HG03442 (cell line): ENCODE data around the gene HSPG2.

ENCODE experiments used
- ATAC-seq: cut with Tn5 transposase; IDR thresholded peaks from one replicate; pipeline ENCODE4 v1.9.1; 2021; ENCODE audit warnings: mild to moderate bottlenecking, moderate library complexity; ENCODE audit not compliant: unreplicated experiment

Gene HSPG2

DNA sequence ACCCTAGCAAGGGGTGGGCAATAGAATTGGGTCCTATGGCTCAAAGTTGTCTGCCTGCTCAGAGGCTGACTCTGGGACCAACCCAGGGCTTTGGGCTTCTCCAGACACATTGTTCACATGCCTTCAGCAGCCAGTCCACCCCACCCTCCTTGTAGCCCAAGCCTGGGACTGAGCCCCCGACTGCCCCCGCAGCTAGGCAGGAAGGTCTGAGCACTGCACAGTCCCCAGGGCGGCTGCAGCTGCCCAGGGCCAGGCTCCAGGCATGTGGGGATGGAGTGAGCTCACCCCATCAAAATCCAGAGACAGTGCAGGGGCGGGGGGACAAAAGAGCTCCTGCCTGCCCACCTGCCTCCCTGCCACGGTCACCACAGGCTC is 35.6 kb downstream of the HSPG2 start:
- no peak for ATAC-seq

GRCh38 chr1:21900766-21901472 is 36.2 kb downstream of the HSPG2 start:
- ATAC-seq: no peak

DNA sequence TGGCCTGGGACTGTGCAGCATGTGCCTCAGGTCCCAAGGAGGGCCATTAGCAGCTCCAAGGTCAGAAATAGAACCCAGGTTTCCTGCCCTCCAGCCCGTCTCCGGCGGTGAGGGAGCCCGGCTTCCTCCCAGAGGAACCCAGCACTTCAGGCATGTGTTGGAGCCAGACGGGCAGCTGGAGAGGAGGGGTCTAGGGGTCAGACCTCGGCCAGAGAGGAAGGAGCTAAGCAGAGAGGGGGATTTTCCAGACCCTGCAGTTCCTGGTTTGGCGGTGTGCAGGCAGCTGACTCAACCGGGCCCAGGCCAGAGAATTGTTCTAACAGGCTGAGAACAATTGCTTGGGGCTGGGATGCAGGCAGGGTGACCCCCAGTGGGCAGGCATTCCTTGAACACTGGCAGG is 37.1 kb downstream of the HSPG2 start:
- ATAC-seq: no peak

GRCh38 chr1:21899267-21899810 is 37.8 kb downstream of the HSPG2 start:
- ATAC-seq: no peak

DNA sequence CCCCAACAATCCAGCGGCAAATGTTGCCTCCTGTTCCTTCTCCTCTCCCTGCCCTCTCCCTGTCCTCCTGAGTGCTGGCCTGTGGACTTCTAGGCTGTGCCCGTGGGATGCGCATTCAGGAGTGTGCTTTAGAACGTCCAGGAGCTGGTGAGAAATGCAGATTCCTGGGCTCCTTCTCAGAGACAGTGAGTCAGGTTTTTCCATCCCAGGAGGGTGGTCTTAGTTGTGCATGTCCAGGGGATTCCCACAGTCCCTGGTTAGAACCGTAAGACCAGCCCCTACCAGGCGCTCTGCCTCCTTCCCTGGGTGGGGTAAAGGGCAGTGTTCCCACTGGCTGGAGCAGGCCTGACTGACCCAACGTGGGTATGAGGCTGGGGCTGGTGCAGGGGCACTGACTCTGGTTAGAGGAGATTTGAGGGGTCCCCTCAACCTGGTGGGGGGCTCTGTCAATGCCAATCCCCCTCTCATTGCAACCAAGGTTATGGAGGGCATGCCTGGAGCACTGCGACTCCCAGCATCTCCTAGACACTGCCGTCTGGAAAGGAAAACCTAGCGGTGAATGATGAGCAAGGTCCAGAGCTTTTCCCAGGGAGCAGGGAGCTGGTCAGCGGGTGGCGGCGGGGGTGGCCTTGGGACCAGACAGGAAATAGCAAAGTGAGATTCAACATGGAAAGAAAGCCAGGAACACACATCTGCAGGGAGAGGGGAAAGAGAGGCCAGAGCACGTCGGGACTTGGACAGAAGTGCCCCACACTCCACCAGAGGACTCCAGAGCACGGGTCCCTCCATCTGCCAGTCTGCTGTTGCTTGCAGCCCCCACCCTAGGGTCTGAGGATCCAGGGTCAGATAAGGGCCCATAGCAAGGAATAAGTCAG is 38.5 kb downstream of the HSPG2 start:
- ATAC-seq: no peak

- ATAC-seq: no peak
Measured at GRCh38 chr1:21897844-21898243, 39.3 kb downstream of the HSPG2 start.

- no peak for ATAC-seq
Measured at GRCh38 chr1:21896652-21897532, 40.2 kb downstream of the HSPG2 start.

DNA sequence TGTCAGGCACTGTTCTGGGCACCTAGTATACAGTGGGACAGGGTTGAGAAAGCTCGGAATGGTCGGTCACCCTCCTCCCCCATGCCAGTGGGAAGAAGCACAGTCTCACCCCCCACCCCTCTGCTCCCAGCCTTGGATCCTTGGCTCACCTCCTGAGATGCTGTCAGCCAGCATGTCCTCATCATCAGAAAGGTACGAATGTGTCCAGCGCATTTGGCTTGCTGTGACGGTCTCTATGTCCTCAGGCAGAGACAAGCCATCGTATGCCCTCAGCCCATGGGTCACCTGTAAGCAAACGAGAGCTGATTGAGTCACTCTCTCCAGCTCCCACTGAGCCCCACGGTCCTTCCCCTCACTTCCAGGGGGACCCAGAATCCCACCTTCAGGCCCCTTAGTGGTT is 41.1 kb downstream of the HSPG2 start:
- ATAC-seq: no peak

GRCh38 chr1:21894034-21894881 is 42.9 kb downstream of the HSPG2 start:
- ATAC-seq: no peak

GRCh38 chr1:21893046-21893805 is 43.9 kb downstream of the HSPG2 start:
- no peak for ATAC-seq

GRCh38 chr1:21891621-21892479 is 45.3 kb downstream of the HSPG2 start:
- ATAC-seq: no peak

GRCh38 chr1:21891081-21891480 is 46.0 kb downstream of the HSPG2 start:
- no peak for ATAC-seq

GRCh38 chr1:21888500-21888899 is 48.6 kb downstream of the HSPG2 start:
- no peak for ATAC-seq

DNA sequence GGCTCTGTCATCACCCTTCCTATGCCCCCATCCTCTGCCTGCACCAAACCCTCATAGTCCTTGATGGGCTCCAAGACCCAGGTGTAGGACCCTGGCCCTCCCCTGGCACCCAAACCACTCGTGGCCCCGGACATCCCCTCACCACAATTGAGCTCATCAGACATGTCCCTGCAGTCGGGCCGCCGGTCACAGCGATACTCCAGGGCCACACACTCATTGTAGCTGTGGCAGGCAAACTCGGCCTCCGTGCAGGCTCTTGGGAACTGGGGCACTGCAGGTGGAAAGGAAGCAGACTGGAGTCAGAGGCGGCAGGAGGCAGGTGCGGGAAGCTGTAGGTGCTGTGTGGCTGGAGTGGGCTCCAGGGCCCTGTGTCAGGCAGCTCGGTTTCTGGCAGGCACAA is 49.3 kb downstream of the HSPG2 start:
- no peak for ATAC-seq

- ATAC-seq: no peak
Measured at GRCh38 chr1:21887216-21887736, 49.8 kb downstream of the HSPG2 start.

GRCh38 chr1:21886486-21887215 is 50.5 kb downstream of the HSPG2 start:
- ATAC-seq: no peak

DNA sequence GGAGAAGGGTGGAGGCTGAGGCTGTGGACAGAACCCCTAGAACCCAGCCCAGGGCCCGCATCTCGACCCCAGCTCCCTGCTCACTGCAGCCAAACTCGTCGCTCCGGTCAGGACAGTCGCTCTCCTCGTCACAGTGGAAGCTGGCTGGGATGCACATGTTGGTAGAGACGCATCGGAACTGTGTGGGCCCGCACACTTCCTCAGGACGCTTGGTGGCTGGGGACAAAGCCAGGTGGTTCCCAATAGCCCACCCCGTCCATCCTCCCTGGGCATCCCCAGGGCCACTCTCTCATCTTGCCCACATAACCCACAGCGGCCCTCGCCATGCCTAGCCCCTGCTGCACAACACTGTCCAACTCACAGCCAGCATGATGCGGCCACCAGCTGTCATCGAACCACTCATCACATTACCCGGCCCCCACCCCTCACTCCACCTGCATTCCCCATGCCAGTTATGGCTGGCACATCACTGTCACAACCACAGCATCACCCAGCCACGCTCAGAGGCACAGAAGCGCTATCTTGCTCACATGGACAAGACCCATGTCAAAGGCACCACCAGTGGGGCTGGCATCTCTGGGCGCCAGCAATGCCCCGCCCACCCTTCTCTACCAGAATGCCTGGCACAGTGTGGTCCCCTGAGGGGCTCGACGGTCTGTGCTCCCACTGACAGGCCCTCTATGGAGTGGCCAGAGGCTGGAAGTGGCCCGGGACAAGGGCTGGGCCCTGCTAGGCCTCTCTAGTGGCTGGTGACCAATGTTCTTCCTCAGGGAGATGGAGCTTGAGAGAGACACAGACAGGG is 51.7 kb downstream of the HSPG2 start:
- ATAC-seq: no peak
